Tibial nerve (tissue), 4 donors: ENCODE measurements around the gene PVR. TPM values are rescaled to one million over a fixed set of nuclear protein-coding genes. Genes with fewer than 3 reads are reported as not detected.

ENCODE experiments used
- DNase-seq, 2 donors: peaks; one replicate each; pipeline ENCODE4 v3.0.0-alpha.2; 2019; ENCODE audit warnings: low spot score in 2 of 2
- H3K27ac ChIP-seq, 4 donors: fragments of 200-600 bp; sonication (generic) in 3 of 4; one replicate each; pipeline ENCODE4 v1.5.1; 2017 to 2019; ENCODE audit warnings: mild to moderate bottlenecking in 1 of 4
- H3K27me3 ChIP-seq, 2 donors: fragments of 200-600 bp; sonication (generic) in 1 of 2; one replicate each; pipeline versions ENCODE4 v1.5.1 to v1.6.0; 2017 to 2019
- H3K36me3 ChIP-seq, 3 donors: fragments of 200-600 bp; sonication (generic); one replicate each; pipeline ENCODE4 v1.5.1; 2018 to 2019
- H3K4me1 ChIP-seq, 4 donors: fragments of 200-600 bp; sonication (generic) in 3 of 4; one replicate each; pipeline ENCODE4 v1.5.1; 2017 to 2019
- H3K4me3 ChIP-seq, 4 donors: fragments of 200-600 bp; sonication (generic) in 3 of 4; one replicate each; pipeline ENCODE4 v1.5.1; 2017 to 2019; ENCODE audit warnings: mild to moderate bottlenecking in 1 of 4, moderate library complexity in 1 of 4
- H3K9me3 ChIP-seq, 4 donors: fragments of 200-600 bp; sonication (generic) in 3 of 4; one replicate each; pipeline ENCODE4 v1.5.1; 2017 to 2019
- CTCF ChIP-seq, 5 experiments: fragments of 200-600 bp in 3 of 5; fragments of 450-650 bp in 2 of 5; sonication (generic) in 3 of 5; IDR thresholded peaks; one replicate each; pipeline ENCODE4 v1.5.1; 2016 to 2019; ENCODE audit warnings: antibody characterized with exemption in 5 of 5, mild to moderate bottlenecking in 3 of 5, moderate library complexity in 2 of 5
- EP300 ChIP-seq, 2 donors: sonication (generic); formaldehyde crosslinking; IDR thresholded peaks; one replicate each; pipeline ENCODE4 v1.6.1; 2017; ENCODE audit warnings: antibody characterized with exemption in 2 of 2, mild to moderate bottlenecking in 1 of 2
- POLR2A ChIP-seq, 2 donors: fragments of 450-650 bp; IDR thresholded peaks; one replicate each; pipeline ENCODE4 v1.6.1; 2017; ENCODE audit warnings: antibody characterized with exemption in 2 of 2, mild to moderate bottlenecking in 2 of 2, moderate library complexity in 2 of 2
- WGBS, 2 donors: methylation state at CpG; one replicate each; pipeline ENCODE4 v1.1.5; 2018; 5-methylcytosine and 5-hydroxymethylcytosine counted together
- total RNA-seq, 4 donors: library from RNA; depleted of rRNA; stranded (reverse); fragments of >200 nt; gene quantifications; one replicate each; pipeline ENCODE4 v1.1.0, GENCODE V29; 2016

The PVR gene
- total RNA-seq, 4 donors from 2014 or later: 55.3 to 71.4 (median 69.6) TPM

GRCh38 chr19:44645407-44646048, 1.8 kb downstream of the PVR start:
- Histone ChIP-seq H3K4me1 (peaks cover 0 to 55% (median 5%) of the 10 kb centered on the region in 4 donors), H3K4me3 (no peak overlapping the region), H3K27me3 (no peaks in the 10 kb centered on the region), H3K36me3 (peaks cover 0 to 23% (median 0%) of the 10 kb centered on the region in 3 donors), H3K27ac (peak overlapping the region in 2 of 4 donors; percentile 10 to 20), H3K9me3 (no peaks in the 10 kb centered on the region)
- no peak for DNase-seq
- 70 to 80% methylated on average over 8 of the region's 8 CpGs for WGBS, 2 donors
- TF ChIP-seq CTCF (IDR thresholded peaks at IDR 0.05): no peak
- no peak for TF ChIP-seq EP300 (IDR thresholded peaks at IDR 0.05)
- no peak for TF ChIP-seq POLR2A (IDR thresholded peaks at IDR 0.05)

- WGBS, 2 donors: 84 to 95% methylated on average over 3 of the region's 3 CpGs
- peaks cover 0 to 29% (median 0%) of the 10 kb centered on the region in 3 donors for H3K36me3 ChIP-seq
- peak overlapping the region in 2 of 4 donors; percentile 10 to 20 for H3K27ac ChIP-seq
- no peaks in the 10 kb centered on the region for H3K9me3 ChIP-seq
- peaks cover 0 to 55% (median 5%) of the 10 kb centered on the region in 4 donors for H3K4me1 ChIP-seq
- TF ChIP-seq CTCF (IDR thresholded peaks at IDR 0.05) (no peak), EP300 (IDR thresholded peaks at IDR 0.05) (no peak), POLR2A (IDR thresholded peaks at IDR 0.05) (no peak)
- no peaks in the 10 kb centered on the region for H3K27me3 ChIP-seq
- no peak for DNase-seq
- no peak overlapping the region for H3K4me3 ChIP-seq
These were observed 2.3 kb downstream of the PVR start for GRCh38 chr19:44646049-44646416.

- Histone ChIP-seq H3K27ac (peak overlapping the region in 3 of 4 donors; percentile 67 to 87 (median 78)), H3K9me3 (no peaks in the 10 kb centered on the region), H3K36me3 (peaks cover 0 to 40% (median 3%) of the 10 kb centered on the region in 3 donors), H3K4me1 (peaks cover 0 to 55% (median 5%) of the 10 kb centered on the region in 4 donors), H3K4me3 (no peak overlapping the region), H3K27me3 (no peaks in the 10 kb centered on the region)
- no peak for DNase-seq
- no peak for TF ChIP-seq CTCF (IDR thresholded peaks at IDR 0.05)
- TF ChIP-seq EP300 (IDR thresholded peaks at IDR 0.05): no peak
- 69 to 73% methylated on average over 23 of the region's 31 CpGs for WGBS, 2 donors
These were observed 3.4 kb downstream of the PVR start for GRCh38 chr19:44647144-44647543.

GRCh38 chr19:44648631-44649251, 5.0 kb downstream of the PVR start:
- Histone ChIP-seq H3K27ac (peak overlapping the region; percentile 54 to 87 (median 72)), H3K9me3 (no peaks in the 10 kb centered on the region), H3K4me3 (no peak overlapping the region), H3K4me1 (peaks cover 0 to 50% (median 5%) of the 10 kb centered on the region in 4 donors), H3K36me3 (peaks cover 0 to 56% (median 12%) of the 10 kb centered on the region in 3 donors), H3K27me3 (no peaks in the 10 kb centered on the region)
- WGBS, 2 donors: 55 to 60% methylated on average over 3 of the region's 3 CpGs
- no peak for TF ChIP-seq CTCF (IDR thresholded peaks at IDR 0.05)
- peak in 1 of 2 donors; percentile 51 for TF ChIP-seq EP300 (IDR thresholded peaks at IDR 0.05)
- no peak for DNase-seq

GRCh38 chr19:44649578-44650145, 6.0 kb downstream of the PVR start:
- 90 to 91% methylated on average over 13 to 15 of the region's 15 CpGs for WGBS, 2 donors

More at GRCh38 chr19:44649578-44650145, 6.0 kb downstream of the PVR start:
- Histone ChIP-seq H3K27me3 (no peaks in the 10 kb centered on the region), H3K27ac (peak overlapping the region in 3 of 4 donors; percentile 54 to 87 (median 78)), H3K9me3 (no peaks in the 10 kb centered on the region), H3K4me1 (peaks cover 0 to 52% (median 4%) of the 10 kb centered on the region in 4 donors), H3K4me3 (no peak overlapping the region), H3K36me3 (peaks cover 0 to 65% (median 13%) of the 10 kb centered on the region in 3 donors)
- no peak for TF ChIP-seq POLR2A (IDR thresholded peaks at IDR 0.05)
- TF ChIP-seq EP300 (IDR thresholded peaks at IDR 0.05): no peak
- TF ChIP-seq CTCF (IDR thresholded peaks at IDR 0.05): no peak
- no peak for DNase-seq
